GM21723 (cell line): ENCODE results near the gene NEUROD2.

Source experiments
- ATAC-seq: cut with Tn5 transposase; IDR thresholded peaks from one replicate; pipeline ENCODE4 v1.9.1; 2021; ENCODE audit warnings: mild to moderate bottlenecking, moderate library complexity; ENCODE audit not compliant: unreplicated experiment

The NEUROD2 gene

DNA sequence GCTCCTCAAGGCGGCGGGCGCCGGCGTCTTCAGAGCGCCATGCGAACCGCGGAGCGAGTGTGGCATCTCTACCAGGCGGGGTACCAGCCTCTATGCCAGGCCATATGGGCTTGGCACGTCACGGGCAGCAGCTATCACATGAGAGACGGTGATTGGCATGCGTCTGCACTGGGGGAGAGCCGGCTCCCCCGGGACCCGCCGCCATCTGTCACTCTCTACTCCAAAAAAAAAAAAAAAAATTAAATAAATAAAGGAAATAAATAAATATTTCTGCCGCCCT, at the start of gene NEUROD2:
NEUROD2 (minus strand) TSS at position 70 of the 280 bp plus-strand sequence. CDS start 1,321 bp downstream, outside the sequence.
- ATAC-seq: no peak

DNA sequence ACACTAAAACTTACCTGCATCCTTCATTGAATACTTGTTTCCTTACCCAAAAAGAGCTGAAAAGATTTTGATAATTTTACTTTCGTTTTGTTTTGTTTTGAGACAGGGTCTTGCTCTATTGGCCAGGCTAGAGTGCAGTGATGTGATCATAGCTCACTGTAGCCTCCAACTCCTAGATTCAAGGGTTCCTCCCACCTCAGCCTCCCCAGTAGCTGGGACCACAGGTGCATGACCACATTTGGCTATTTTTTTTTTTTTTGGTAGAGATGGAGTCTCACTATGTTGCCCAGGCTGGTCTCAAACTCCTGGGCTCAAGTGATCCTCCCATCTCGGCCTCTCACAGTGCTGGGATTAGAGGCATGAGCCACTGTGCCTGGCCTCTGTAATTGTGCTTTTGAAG, 47.4 kb upstream of the NEUROD2 start:
- no peak for ATAC-seq

DNA sequence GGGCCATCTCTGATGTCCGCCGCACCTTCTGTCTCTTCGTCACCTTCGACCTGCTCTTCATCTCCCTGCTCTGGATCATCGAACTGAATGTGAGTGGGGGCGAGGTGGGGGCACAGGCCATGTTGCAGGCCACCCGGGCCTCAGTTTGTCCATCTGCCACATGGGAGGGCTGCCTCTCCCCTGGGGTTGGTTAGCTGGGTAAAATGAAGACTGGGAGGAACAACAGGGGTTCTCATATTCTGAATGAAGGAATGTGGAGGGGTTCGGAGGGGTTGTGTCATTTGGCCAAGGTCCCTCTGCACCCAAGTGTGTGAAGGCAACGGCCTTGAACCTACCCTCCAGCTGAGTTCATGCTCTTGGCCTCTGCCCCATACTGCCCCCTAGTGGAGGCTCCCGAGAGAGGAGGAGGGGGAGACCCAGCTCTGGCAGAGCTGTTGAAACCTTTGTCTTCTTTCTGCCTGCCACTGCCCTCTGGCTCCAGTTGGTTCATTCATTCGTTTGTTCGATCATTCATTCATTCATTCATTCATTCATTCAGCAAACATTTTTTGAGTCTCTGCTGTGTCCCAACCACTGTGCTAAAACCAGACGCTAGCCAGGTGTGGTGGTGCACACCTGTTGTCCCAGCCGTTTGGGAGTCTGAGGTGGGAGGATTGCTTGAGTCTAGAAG, 46.1 kb upstream of the NEUROD2 start:
- no peak for ATAC-seq

DNA sequence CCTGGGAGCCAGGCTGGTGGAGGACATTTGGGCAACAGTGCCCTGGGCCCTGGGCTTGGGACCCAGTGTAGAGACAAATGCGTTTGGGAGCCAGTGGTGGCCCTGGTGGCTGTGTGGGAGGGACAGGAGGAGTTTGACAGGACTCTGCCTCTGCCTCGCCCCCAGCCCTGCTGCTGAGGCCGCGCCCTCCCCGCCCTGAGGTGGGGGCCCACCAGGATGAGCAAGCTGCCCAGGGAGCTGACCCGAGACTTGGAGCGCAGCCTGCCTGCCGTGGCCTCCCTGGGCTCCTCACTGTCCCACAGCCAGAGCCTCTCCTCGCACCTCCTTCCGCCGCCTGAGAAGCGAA, 45.6 kb upstream of the NEUROD2 start:
- no peak for ATAC-seq

DNA sequence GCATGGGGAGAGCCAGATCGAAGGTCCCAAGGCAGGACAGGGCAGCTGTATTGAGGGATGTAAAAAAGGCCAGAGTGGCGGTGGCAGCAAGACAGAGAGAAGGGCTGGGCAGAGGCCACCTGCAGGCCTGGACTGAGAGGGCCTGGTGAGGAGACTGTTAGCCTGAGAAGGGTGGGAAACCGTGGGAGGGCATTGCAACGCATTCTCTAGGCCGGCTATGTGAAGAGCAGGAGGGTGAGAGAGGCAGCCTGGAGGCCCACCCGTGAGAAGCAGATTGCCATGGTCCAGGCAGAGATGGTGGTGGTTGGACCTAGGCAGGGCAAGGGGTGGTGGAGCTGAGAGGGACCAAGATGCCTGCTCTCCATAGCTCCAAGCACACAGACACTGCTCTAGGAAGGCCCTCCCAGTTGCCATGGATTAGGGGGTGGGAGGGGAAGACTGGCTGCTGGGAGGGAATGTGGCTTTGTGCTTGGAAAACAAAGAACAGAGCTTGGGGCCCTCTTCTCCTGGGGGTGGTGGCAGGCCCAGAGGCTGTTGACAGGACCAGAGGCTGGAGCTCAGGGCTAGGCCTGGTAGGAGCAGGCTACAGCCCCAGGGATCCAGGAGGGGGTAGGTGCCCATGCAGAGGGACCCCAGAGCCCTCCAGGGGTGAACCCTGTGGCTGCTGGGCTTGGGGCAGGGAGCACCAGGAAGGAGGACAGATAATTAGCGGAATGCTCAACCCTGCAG, 45.0 kb upstream of the NEUROD2 start:
- no peak for ATAC-seq

DNA sequence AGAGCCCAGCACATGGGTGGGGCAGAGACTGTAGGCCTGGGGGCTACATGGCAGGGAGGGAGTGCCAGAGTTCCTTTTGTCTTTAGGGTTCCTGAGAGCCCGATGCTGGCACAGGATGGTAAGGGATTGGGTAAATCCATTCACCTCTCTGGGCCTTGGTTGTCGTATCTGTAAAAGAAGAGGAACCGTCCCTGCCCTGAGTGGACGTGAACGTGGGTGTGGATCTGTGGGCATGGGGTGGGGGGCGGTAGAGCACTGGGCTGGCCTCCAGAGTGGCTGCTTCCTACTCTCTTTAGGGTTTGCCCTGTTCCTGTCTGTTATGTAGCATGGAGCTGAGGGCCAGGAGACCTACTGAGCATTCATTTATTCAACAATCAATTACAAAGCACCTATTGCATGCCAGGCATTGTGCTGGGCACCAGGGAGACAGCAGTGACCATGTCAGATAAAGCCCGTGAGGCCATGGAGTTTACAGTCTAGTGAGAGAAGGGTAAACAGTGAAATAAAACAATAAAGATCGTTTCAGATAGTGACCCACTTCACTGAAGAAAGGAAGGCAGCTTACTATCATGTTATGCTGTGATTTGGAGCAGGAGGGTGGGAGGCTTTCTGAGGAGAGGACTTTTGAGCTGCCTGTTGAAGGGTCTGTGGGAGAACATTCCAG, 44.3 kb upstream of the NEUROD2 start:
- ATAC-seq: no peak

DNA sequence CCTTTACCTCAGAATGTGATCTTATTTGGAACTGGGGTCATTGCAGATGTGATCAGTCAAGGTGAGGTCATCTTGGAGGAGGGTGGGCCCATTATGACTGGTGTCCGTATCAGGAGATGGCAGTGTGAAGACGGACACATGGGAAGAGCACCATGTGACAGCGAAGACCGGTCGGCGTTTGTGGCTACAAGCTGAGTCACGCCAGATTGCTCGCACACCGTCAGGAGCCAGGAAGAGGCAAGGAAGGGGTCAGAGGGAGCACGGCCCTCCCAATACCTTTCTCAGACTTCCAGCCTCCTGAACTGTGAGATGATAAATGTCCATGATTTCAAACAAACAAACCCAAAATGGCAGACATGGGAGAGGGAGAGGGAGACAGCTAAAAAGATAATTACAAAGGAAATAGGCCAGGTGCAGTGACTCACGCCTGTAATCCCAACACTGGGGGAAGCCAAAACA, 42.4 kb upstream of the NEUROD2 start:
- ATAC-seq: no peak

DNA sequence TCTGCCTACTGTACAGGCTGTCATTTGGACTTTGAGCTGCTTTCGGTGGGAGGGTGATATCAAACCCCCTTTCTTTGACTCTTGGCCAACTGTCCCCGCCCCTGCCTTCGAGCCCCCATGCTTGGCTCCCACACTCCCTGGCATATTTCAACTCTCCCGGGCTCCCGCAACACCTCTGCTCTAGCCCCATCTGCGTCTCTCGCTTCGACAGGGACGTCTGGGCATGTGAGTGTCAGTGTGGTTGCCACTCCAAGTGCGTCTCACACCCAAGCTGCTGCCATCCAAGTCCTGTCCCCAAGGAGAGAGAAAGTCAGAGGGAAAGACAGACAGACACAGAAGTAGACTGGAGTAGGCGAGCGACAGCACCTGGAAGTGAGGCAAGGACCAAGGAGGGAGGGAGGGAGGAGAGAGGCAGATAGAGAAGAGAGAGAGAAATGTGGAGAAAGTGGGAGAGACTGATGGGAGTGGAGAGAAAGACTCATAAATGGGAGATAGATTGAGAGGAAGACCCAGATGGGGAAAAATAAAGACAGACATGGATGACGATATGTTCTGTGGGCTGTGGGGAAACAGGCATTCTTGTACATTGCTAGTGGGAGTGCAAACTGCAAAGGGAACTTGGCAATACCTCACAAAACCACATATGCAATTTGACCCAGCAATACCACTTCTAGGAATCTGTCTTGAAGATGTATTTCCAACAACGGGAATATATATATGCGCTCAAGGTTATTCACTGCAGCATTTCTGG, 41.1 kb upstream of the NEUROD2 start:
- no peak for ATAC-seq

DNA sequence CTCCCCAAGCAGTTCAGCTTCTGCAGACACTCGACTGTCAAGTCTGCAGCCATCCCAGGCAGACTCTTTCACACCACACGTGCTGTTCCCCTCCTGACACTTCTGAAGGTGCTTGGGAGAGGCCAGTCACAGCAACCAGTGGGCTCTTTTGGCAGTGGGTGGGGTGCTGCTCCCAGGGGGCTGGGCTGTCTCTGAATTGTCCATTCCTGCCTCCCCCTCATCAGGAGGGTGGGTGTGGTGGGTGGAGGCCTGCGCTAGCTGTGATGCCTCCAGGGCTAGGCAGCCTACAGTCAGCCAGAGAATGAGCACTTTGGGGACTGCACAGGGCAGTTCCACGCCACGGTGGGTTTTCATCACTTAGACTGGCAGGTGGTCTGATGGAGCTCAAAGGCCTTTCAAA, 39.5 kb upstream of the NEUROD2 start:
- no peak for ATAC-seq

DNA sequence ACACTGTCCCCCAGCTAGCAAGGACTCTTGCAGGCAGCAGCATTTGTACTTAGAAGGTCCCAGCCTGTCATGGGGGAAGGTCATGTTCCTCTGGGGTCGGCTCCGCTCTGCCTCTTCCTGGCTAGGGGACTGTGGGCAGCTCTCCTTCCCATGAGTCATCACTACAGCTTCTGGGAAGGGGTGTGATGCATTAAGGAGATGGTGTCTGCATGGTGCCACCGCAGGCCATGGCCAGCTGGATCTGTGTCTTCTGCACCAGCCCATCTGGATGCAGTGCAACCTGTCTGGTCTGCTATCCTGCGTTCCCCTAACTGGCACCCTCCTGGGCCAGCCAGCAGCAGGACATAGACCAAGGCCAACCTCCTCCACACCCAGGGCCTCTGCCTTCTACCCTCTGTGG, 35.6 kb upstream of the NEUROD2 start:
- no peak for ATAC-seq

DNA sequence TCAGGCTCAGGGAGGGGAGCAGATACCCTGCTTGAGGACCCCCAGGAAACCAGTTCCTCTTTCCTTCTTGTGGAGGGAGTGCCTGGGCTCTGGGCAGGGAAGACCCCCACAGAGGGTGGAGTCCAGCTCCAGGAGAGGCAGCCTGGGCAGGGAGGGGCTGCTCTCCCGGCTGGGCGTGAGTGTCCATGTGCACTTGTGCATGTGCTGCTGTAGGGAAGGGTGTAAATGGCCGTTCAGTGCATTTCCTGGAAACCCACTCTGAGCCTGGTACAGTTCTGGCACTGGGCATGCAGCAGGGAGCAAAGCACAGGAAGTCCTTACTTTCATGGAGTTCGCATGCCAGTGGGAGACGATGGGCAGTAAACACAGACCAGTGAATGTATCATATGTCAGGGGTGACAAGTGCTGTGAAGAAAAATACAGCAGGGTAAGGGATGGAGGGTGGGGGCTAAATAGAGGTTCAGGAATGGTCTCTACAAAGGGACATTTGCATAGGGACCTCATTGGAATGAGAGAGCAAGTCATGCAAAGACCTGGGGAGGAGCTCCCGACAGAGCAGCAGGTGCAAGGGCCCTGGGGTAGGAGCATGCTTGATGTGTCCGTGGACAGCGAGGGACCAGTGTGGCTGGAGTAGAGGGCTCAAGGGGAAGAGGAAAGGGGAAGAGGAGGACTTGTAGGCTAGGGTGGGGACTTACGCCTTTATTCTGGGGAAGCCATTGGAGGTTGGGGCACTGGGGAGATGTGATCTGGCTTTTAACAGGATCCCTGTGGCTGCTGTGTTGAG, 34.8 kb upstream of the NEUROD2 start:
- no peak for ATAC-seq

DNA sequence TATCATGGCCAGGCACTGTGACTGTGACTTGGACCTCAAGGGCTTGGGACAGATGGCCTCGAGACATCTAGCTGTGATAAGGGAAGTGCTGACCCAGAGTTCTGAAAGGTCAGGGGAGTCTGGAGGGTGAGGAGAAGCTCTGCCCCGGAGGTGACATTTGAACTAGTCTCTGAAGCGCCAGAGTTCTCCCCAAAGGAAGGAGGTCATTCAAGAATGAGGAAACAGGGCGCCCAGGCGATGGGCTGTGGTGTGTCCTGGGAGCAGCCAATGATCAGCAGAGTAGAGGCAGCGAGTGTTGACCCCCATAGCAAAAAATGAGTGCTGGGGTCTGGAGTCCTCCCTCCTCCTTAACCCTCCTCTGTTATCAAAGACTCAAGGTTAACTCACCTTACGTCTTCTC, 34.2 kb upstream of the NEUROD2 start:
- no peak for ATAC-seq

DNA sequence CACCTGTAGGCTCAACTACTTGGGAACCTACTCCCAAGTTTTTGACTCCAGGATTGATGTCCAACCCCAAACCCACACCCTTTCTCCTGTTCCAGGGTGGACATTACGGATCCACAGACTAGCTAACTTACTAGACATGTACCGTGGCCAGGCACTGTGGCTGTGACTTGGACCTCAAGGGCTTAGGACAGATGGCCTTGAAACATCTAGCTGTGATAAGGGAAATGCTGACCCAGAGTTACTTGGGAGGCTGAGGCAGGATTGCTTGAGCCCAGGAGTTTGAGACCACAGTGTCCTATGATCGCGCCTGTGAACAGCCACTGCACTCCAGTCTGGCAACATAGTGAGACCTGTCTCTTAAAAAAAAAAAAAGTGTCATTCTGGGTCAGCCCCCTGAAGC, 33.4 kb upstream of the NEUROD2 start:
- ATAC-seq: no peak

DNA sequence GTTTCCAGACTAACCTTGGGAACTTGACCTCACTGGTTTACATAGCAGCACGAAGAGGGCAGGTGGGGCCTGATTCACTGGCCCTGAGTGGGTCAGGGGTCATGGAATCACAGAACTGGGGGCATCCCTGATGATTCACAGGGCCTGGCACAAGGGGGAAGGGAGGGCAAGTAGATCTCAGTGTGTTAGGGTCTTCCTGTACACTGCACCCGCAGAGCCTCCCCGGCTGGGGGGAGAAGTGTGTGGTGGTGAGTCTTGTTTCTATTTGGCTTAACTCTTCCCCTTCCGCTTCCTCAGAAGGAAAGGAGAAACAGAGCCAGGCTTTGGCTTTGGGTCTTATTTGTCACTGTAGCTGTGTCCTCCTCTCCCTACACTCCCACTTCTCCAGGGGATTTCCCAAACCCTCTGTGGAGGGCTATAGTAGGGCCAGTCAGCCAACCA, 32.9 kb upstream of the NEUROD2 start:
- no peak for ATAC-seq

DNA sequence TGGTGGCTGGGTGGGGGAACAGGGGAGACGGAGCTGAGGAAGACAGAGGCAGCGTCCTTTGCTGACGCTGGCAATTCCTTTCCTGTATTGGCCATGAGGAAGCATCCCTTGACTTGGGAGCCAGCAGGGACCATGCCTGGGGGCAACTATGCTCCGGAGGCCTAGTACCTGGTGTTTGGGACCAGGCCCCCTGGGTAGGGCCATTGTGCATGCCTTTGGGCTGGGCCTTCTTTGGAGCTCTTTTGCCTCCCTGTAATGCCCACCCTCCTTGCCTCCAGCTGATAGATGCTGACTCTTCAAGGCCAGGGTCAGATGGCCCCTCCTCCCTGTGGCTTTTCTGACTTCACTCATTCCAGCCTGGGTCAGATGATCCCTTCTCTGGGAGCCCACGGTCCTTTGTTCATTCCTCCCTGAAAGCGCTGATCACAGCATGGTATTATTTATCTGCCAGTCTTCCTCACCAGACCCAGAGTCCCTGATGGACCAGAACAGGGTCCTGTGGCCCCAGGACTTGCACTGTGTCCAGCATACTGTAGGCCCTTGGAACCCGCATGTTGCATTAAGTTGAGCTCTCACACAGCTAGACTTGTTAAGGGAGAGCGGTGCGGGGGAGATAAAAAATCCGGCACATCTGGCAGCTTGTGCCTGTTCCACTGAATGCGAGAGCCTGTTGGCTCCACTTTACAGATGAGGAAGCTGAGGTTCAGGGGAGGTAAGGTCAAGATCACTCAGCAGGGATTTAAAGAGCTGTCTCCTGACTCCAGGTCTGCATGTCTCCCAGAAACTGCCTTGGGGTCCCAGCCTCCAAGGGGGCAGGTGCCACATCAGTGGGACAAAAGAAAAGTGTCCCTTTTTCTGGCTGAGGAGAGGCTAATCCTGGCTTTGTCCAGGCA, 32.1 kb upstream of the NEUROD2 start:
- ATAC-seq: no peak

DNA sequence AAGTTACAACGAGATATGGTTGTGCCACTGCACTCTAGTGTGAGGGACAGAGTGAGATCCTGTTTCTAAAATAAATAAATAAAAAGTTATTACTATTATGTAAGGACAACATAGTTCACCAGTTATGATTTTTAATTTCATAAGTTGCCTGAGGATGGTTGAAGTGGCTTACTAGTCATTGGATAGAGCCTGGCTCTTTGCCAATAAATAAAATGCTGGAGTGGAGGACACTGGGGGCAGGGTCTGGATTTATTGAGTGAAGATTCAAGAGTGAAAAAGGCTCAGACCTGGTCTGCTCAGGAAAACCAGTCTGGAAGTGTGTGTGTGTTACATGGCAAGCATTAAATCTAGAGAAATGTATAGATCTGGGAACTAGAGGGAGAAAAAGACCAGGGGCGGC, 31.3 kb upstream of the NEUROD2 start:
- ATAC-seq: no peak

DNA sequence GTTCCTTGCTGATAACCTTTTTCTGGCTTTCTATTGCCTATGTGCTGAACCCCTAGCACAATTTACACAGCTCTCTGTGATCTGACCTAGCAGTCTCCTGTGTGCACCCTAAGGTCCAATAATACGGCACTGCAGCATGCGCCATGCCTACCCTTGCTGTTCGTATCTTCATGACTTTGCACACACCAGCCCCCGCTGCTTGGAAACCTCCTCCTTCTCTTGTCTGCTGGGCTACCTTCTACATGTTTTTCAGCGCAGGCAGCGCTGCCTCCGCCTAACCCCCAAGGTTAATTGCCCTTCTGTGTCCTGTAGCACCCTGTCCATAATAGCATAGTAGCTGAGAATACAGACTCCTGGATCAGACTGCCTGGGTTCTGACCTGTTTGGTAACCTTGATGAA, 30.6 kb upstream of the NEUROD2 start:
- ATAC-seq: no peak

DNA sequence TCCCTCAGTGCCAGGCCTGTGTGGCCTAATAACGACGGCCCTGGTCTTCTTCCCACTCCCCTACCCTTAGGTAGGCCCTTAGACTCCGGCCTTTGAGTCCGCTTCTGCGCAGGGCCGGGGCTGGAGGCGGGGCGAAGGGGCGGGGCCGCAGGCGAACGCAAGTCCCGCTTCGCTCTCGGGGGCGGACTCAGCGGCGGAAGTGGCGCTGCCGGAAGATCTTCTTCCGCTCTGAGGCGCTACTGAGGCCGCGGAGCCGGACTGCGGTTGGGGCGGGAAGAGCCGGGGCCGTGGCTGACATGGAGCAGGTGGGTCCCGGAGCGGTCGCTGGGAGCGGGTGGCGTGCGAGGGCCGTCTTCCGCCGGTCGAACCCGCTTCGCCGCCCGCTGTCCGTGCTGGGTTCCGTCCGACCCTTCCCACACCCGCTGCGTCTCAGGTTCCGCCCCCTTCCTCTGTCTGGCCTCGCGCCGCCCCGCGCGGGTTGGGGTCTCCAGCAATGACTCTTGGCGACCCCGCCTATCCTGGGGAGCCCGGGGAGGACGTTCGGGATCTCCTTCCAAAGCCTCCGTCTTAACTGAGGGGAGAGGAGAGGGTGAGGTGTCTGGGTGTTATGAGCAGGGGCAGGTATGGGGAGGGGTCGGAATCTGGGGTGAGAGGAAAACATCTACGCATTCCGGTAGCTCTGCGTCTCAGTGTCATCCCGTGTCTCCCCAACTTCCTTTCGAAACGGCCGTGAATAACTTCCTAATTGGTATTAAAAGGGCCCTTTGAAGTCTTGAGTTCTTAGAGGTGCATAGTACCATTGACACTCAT, 29.4 kb upstream of the NEUROD2 start, which contains the start of gene STARD3:
STARD3 (plus strand) TSS at position 218 of the 810 bp plus-strand sequence. CDS start 16,388 bp downstream, outside the sequence.
- peak; percentile 78 for ATAC-seq

DNA sequence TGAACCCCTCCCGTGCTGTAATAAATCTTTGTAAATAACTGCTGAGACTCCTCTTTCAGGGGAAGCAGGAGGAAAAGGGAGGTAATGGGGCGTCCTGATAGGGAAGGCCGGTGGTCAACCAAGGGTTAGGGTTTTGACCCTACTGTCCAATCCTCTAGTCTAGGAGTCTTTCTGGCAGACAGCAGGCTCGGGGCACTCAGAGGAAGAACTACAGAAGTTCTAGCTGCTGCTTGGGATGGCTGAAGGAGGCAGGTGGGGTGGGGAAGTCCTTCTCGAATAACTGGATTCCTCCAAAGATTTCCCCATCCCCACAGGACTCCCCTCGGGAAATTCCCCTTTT, 28.8 kb upstream of the NEUROD2 start:
- peak; percentile 6 for ATAC-seq
